HG03060 (cell line): ENCODE measurements around the gene SLC17A3.

ENCODE experiments used
- ATAC-seq: cut with Tn5 transposase; IDR thresholded peaks from one replicate; pipeline ENCODE4 v1.9.1; 2021; ENCODE audit warnings: low read depth, moderate number of reproducible peaks; ENCODE audit not compliant: unreplicated experiment

Gene SLC17A3

DNA sequence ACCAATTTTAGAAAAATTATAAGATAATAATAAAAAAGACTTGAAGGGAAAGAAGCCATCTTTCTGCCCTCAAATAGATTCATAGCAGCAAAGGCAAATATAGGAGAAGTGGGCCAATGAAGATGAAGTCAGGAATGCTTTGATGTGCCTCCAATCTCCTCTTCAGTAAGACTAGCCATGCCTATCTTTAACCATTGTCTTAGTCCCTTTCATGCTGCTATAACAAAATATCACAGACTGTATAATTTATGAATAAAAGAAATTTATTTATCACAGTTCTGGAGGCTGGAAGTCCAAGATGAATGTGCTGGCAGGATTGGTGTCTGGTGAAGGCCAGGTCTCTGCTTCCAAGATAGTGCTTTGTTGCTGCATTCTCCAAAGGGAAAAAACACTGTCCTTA is 18.8 kb upstream of the SLC17A3 start:
- no peak for ATAC-seq

DNA sequence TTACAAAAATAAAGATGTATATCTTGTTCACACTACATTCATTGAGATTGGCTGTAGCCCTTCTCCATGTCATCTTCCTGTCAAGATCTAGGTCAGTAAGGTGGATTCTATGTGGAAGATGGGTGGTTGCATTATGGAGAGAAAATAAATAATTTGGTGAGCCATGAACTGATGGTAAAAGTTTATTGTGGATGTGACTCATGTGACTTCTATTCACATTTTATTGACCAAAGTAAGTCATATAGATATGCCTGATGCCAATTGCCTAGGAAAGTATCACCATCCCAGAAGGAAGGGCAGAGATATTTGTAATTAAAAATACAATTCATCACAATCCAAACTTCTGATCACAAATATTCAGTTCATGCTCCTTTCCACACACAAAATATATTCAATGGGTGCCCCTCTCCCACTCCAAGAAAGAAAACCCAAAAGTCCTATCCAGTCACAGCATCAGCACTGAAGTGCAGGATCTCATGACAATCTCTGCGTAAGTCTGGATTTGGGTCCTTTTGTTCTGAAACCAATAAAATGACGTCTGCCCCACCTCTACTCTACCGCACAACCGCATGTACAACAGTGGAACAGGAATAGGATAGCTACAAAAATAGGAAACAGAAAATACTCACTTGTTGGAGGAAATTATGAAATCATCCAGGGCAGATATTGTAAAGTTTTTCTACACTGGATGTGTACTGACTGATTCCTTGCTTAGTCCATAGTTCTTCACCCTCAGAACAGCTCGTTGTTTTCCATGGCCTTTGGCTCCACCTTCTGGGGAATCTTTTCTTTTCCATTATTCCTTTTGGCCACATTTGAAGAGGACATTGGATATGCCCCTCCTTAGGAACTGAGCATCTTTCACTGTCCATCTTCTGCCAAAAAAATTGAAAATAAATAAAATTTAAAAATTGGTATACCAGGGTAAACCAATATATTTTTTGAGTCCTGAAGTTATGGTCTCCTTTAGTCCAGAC is 16.1 kb upstream of the SLC17A3 start:
- ATAC-seq, result no peak

DNA sequence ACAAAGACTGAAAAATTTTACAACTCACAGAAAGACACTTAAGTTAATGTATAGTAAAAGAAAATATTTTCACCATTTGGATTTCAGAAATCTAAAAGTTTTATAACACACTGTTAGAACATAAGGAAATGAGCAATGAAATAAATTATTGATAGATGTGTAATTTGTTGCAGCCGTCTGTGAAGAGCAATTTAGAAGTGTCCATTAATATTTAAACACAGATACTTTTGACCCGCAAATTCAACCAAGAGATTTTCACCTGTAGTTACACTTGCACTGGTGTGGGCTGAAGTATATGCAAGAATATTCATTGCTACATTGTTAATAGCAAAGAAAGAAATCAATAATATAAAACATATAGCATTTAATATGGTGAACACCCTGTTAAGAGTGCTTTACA is 14.6 kb upstream of the SLC17A3 start:
- ATAC-seq, result no peak

DNA sequence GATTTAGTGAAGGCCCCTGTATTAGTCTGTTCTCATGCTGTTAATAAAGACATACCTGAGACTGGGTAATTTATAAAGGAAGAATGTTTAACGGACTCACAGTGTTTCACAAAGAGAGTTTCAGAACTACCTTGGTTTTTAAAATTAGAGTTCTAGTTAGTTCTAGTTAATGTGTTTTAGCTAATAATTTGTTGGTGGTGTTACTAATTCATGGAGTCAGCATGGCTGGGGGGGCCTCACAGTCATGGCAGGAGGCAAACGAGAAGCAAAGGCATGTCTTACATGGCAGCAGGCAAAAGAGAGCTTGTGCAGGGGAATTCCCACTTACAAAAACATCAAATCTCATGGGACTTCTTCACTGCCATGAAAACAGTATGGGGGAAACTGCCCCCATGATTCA is 12.0 kb upstream of the SLC17A3 start:
- no peak for ATAC-seq

GRCh38 chr6:25883991-25884390 is 9.9 kb upstream of the SLC17A3 start:
- no peak for ATAC-seq

DNA sequence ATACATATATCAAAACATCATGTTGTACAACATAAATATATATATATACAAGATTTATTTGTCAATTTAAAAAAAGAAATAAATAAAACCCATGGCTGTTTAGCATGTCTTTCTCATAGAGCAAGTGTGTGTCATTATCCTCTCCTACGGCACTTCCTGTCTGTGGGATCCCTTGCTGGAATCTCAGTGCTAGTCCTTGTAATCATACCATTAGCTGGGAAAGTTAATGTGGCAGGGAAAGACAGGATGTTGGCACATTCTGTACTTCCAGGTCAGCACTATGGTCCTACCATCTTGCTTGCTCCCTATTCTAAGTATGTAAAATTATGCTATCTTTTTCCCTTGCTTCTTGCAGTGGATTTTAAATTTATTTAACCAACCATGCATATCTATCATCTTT is 9.5 kb upstream of the SLC17A3 start:
- no peak for ATAC-seq

- no peak for ATAC-seq
Measured at GRCh38 chr6:25882051-25882496, 8.0 kb upstream of the SLC17A3 start.

- ATAC-seq, result no peak
Measured at GRCh38 chr6:25880601-25881000, 6.6 kb upstream of the SLC17A3 start.

- ATAC-seq, result no peak
Measured at GRCh38 chr6:25878721-25879322, 4.8 kb upstream of the SLC17A3 start.

GRCh38 chr6:25875926-25876602 is 2.0 kb upstream of the SLC17A3 start:
- ATAC-seq, result no peak

DNA sequence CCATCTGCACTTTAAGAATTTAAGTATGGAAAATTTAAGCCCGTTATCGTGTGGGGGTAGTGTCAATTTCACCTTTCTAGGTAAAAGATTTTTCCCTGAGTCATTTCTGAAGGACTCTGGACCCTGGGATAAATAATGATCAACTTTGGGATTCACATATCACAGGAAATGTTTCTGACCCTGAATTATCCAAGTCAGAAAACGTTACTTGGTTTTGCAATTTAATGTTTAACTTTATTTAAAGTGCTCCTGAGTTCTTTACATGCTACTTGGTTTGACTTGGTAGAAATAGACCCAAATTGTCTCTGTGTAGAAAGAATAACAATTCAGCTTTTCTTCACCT is 1.5 kb upstream of the SLC17A3 start:
- no peak for ATAC-seq

DNA sequence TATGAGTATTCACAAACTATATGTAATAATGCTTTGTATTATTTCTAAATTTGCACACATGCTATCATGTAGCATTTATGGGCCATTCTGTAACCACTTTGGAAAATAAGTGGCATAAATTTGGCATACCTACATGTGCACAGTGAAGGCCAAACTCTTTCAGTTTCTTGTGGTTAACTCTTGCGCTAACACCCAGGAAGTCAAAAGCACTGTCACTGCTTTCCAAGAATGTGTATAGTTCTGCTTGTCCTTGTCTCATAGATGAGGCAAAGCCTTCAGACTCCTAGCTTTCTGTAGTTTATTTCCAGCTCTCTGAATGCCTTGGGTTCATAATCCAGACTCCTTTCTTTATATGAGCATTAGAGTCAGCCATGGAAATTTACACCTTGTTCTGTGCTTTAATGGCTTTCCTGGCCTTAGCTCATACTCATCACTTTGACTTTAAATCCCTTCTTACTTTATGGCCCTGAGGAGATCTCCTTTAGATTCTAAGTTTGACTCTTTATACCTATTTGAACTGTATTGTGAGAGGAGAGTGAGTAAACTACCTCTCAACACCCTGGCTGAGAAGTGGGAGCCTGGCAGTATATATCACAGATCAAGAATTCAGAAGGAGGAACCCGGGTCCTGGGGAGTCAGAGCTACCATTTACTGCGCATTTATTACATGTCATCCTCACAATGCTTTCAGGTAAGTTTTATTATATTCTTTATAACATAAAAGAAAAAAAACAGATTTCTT is 949 bp upstream of the SLC17A3 start:
- ATAC-seq, result no peak

DNA sequence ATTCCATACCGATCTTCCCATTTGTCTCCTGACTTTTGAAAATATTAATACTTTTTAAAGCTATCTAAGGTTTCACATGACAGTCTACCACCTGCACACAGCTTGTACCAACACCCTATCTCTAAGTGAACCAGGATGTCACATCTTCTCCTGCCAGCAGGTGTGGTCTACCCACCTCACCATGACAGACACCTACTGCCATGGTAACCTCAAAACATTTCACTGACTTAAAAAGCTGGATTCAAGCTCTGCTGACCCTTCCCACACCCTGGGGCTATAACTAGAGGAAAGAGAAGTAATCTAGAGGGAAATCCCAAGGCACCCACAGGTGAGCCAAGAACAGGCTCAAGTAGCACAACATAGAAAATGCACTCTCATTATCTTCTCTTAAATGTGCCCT is 1.2 kb downstream of the SLC17A3 start:
- ATAC-seq, result no peak

- no peak for ATAC-seq
Measured at GRCh38 chr6:25869840-25870239, 4.2 kb downstream of the SLC17A3 start.

GRCh38 chr6:25868436-25869183 is 5.4 kb downstream of the SLC17A3 start:
- ATAC-seq, result no peak

GRCh38 chr6:25866011-25866410 is 8.0 kb downstream of the SLC17A3 start:
- no peak for ATAC-seq

- ATAC-seq, result no peak
Measured at GRCh38 chr6:25863360-25863759, 10.7 kb downstream of the SLC17A3 start.

- no peak for ATAC-seq
Measured at GRCh38 chr6:25862199-25862598, 11.8 kb downstream of the SLC17A3 start.

- ATAC-seq, result no peak
Measured at GRCh38 chr6:25852756-25853155, 21.3 kb downstream of the SLC17A3 start.

GRCh38 chr6:25851961-25852360 is 22.1 kb downstream of the SLC17A3 start:
- no peak for ATAC-seq
